Neural progenitor cell (in vitro differentiated cells): Measurements from ENCODE around the gene LTBP1.

Experiments
- CTCF ChIP-seq: fragments of 200-600 bp; sonication (generic); IDR thresholded peaks from 2 replicates; pipeline ENCODE4 v1.5.1; 2017; ENCODE audit warnings: antibody characterized with exemption, mild to moderate bottlenecking
- EZH2 ChIP-seq: fragments of 200-600 bp; sonication (generic); IDR thresholded peaks from 2 replicates; pipeline ENCODE4 v1.6.1; 2017; ENCODE audit warnings: antibody characterized with exemption, mild to moderate bottlenecking, moderate library complexity
- EZH2phosphoT487 ChIP-seq: fragments of 200-600 bp; sonication (generic); IDR thresholded peaks from 2 replicates; pipeline ENCODE4 v1.6.1; 2017; ENCODE audit warnings: antibody characterized with exemption

DNA sequence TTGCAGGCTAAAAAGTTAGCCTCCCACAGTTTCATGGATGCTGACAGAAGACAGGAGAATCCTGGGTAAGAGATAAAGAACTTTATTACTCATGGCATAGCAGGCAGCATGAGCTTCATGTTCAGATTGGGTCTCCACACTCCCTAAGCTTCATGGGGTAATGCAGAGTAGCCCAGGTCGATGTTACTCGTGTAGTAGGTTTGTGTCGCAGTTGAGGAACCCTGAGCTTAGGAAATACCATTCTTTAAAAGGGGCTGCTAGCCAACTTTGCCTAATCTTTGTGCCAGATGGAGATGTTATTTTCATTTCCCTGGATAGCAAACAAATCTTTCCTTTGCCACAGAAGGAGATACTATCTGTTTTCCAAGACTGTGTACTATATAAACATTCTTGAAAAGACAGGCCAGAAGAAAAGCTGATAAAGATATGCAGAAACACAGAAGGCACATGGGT lies 117.6 kb downstream of the LTBP1 start:
- TF ChIP-seq CTCF (no peak), EZH2 (no peak), EZH2phosphoT487 (no peak)
